OCI-LY1 (cell line): ENCODE data around the gene ARHGEF10L.

Experiments
- EZH2 ChIP-seq: fragments of 200-600 bp; sonication (generic), shearing (Covaris generic); IDR thresholded peaks from 2 replicates; pipeline ENCODE4 v1.8.0; 2017; ENCODE audit warnings: borderline replicate concordance, mixed run types, mild to moderate bottlenecking, antibody characterized with exemption, low read length, moderate library complexity, mixed read lengths
- TF ChIP-seq, protein P1 (sequence below): fragments of 200-600 bp; sonication (generic), shearing (Covaris generic); IDR thresholded peaks from 2 replicates; pipeline ENCODE4 v1.5.1; 2017; ENCODE audit warnings: mild to moderate bottlenecking, antibody characterized with exemption, low read length, moderate library complexity, mixed read lengths

- TF ChIP-seq, protein P1, sequence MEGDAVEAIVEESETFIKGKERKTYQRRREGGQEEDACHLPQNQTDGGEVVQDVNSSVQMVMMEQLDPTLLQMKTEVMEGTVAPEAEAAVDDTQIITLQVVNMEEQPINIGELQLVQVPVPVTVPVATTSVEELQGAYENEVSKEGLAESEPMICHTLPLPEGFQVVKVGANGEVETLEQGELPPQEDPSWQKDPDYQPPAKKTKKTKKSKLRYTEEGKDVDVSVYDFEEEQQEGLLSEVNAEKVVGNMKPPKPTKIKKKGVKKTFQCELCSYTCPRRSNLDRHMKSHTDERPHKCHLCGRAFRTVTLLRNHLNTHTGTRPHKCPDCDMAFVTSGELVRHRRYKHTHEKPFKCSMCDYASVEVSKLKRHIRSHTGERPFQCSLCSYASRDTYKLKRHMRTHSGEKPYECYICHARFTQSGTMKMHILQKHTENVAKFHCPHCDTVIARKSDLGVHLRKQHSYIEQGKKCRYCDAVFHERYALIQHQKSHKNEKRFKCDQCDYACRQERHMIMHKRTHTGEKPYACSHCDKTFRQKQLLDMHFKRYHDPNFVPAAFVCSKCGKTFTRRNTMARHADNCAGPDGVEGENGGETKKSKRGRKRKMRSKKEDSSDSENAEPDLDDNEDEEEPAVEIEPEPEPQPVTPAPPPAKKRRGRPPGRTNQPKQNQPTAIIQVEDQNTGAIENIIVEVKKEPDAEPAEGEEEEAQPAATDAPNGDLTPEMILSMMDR, result no peak
- no peak for TF ChIP-seq EZH2
Observed at GRCh38 chr1:17570228-17570627, 30.7 kb downstream of the ARHGEF10L start.
